Measurements from ENCODE around the gene ING5. TPM values are rescaled to one million over a fixed set of nuclear protein-coding genes. Genes with fewer than 3 reads are reported as not detected.
A peak's percentile ranks its signal among the peaks of the same experiment; 100 is the strongest.

The ING5 gene
- total RNA-seq: 10 to 100 TPM; 18.2 to 51.1 (median 37.9) TPM
- polyA plus RNA-seq: 10 to 100 TPM; 32.6 to 36.4 (median 34.6) TPM
- long read RNA-seq, donor 1, full-length matches to known transcripts: 2 of 2 reads
- long read RNA-seq, donor 1, partial matches to known transcripts: 0 of 2 reads
- long read RNA-seq, donor 1, other reads (novel, unspliced or antisense): 0 of 2 reads
- long read RNA-seq, donor 2, full-length matches to known transcripts: 3 of 3 reads
- long read RNA-seq, donor 2, partial matches to known transcripts: 0 of 3 reads
- long read RNA-seq, donor 2, other reads (novel, unspliced or antisense): 0 of 3 reads

GRCh38 chr2:241701399-241702154, at the start of gene ING5:
TSS of gene ING5 (plus strand) at chr2:241702039. CDS start at chr2:241702066, 27 bp downstream.
- peak in 2 of 3 donors; percentile 21 to 22 for TF ChIP-seq POLR2A (IDR thresholded peaks at IDR 0.05)
- peak in 3 of 11 experiments; percentile 4 to 73 (median 61) for TF ChIP-seq CTCF (IDR thresholded peaks at IDR 0.05 in 8 of 11, conservative IDR thresholded peaks at IDR 0.05 in 3 of 11)
- peak; percentile 78 to 89 (median 86) for TF ChIP-seq POLR2AphosphoS5 (IDR thresholded peaks at IDR 0.05)
- Histone ChIP-seq H3K9me3 (peaks cover 0 to 7% (median 5%) of the 10 kb centered on the region in 8 donors), H3K36me3 (peaks cover 3 to 25% (median 15%) of the 10 kb centered on the region in 6 donors), H3K4me3 (peak within 1 kb of the TSS; percentile 89 to 97 (median 94)), H3K27me3 (replicated peaks in 1 of 7) (no peaks in the 10 kb centered on the region), H3K27ac (peak within 1 kb of the TSS; percentile 79 to 97 (median 94)), H3K4me1 (peaks cover 6 to 31% (median 23%) of the 10 kb centered on the region in 6 donors)
- DNase-seq: peak; percentile 98
- intact Hi-C loops (cut with DNase I; ENCODE audit: low total_unique reads): no loop called here
- WGBS, 5 donors: 0 to 3% (median 0%) methylated on average over 8 to 96 of the region's 96 CpGs

GRCh38 chr2:241652142-241652541, 49.7 kb upstream of the ING5 start:
- H3K27me3 ChIP-seq (replicated peaks in 1 of 7): no peaks in the 10 kb centered on the region
- no peak for TF ChIP-seq CTCF (IDR thresholded peaks at IDR 0.05 in 8 of 11, conservative IDR thresholded peaks at IDR 0.05 in 3 of 11)
- TF ChIP-seq POLR2AphosphoS5 (IDR thresholded peaks at IDR 0.05): no peak
- TF ChIP-seq POLR2A (IDR thresholded peaks at IDR 0.05): no peak
- intact Hi-C loops (cut with DNase I; ENCODE audit: low total_unique reads): no loop called here
- peaks cover 0 to 25% (median 0%) of the 10 kb centered on the region in 6 donors for H3K4me1 ChIP-seq
- WGBS, 5 donors: 96 to 99% (median 97%) methylated on average over 9 of the region's 9 CpGs
- no peak overlapping the region for H3K4me3 ChIP-seq
- H3K36me3 ChIP-seq: peaks cover 6 to 75% (median 59%) of the 10 kb centered on the region in 6 donors
- no peaks in the 10 kb centered on the region for H3K9me3 ChIP-seq
- H3K27ac ChIP-seq: no peak overlapping the region
- DNase-seq: no peak

- Histone ChIP-seq H3K27ac (no peak overlapping the region), H3K4me3 (no peak overlapping the region), H3K27me3 (replicated peaks in 1 of 7) (no peaks in the 10 kb centered on the region), H3K9me3 (no peaks in the 10 kb centered on the region), H3K36me3 (peaks cover 6 to 80% (median 62%) of the 10 kb centered on the region in 6 donors), H3K4me1 (peaks cover 0 to 19% (median 0%) of the 10 kb centered on the region in 6 donors)
- intact Hi-C loops (cut with DNase I; ENCODE audit: low total_unique reads): no loop called here
- no peak for DNase-seq
- 90 to 98% (median 97%) methylated on average over 8 to 9 of the region's 9 CpGs for WGBS, 5 donors
- TF ChIP-seq POLR2AphosphoS5 (IDR thresholded peaks at IDR 0.05) (no peak), CTCF (IDR thresholded peaks at IDR 0.05 in 8 of 11, conservative IDR thresholded peaks at IDR 0.05 in 3 of 11) (no peak), POLR2A (IDR thresholded peaks at IDR 0.05) (no peak)
These were observed 49.1 kb upstream of the ING5 start for GRCh38 chr2:241652722-241653121.

All from spleen (tissue), 13 donors.